Right lung (tissue), 5 donors: ENCODE data around the gene NLGN1. TPM values are rescaled to one million over a fixed set of nuclear protein-coding genes. Genes with fewer than 3 reads are reported as not detected.
"Not testable (repeated sequence)": the region's sequence is repeated elsewhere in the genome, so short reads cannot be mapped to it uniquely, and the experiment has no call there.

ENCODE experiments used
- DNase-seq, 2 donors: peaks; one replicate each; pipeline ENCODE4 v3.0.0-alpha.2; 2013
- polyA plus RNA-seq, 5 donors: library from polyadenylated mRNA; unstranded; fragments of 120-200 nt; gene quantifications; one replicate each; pipeline versions ENCODE4 v1.2.1 to v1.2.3, GENCODE V29; 2013; ENCODE audit warnings: inconsistent platforms in 1 of 5, low replicate concordance in 1 of 5; ENCODE audit not compliant: insufficient read length in 5 of 5, insufficient read depth in 1 of 5

Gene NLGN1
- polyA plus RNA-seq, 5 donors = 3.3 to 11.4 (median 8.6) TPM

- no peak for DNase-seq
Measured at GRCh38 chr3:173416070-173416469, 18.5 kb downstream of the NLGN1 start.

GRCh38 chr3:173429076-173429475 is 31.5 kb downstream of the NLGN1 start:
- DNase-seq = no peak

DNA sequence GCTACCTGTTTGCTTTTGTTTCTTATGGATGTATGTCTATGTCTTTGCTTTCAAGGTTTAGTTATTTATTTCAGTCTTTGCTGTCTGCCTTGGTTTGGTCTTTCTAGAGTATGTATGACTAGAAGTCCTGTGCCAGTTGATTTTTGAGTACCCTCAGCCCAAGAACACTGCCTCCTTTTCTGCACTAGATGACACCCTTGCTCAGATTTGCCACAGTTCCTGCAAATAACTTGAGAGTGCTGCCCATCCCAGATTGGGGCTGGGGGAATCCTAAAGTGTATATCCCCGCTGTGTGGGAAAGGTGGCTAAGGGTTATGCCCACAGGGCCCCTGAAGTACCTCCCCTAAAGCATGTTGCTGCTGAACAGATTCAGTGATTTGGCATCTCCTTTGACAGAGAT is 32.0 kb downstream of the NLGN1 start:
- DNase-seq = no peak

DNA sequence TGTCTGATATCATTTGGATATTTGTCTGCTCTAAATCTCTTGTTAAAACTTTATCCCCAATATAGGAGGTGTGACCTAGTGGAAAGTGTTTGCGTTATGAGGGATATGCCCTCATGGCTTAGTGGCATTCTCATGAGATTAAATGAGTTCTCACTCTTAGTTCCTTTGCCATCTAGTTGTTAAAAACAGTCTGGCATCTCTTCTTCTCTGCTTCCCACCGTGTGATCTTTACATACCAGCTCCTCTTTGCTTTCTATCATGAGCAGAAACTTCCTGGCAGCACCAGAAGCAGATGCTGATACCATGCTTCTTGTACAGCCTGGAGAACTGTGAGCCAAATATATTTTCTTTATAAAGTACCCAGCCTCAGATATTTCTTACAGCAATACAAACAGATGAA is 33.0 kb downstream of the NLGN1 start:
- no peak for DNase-seq

DNA sequence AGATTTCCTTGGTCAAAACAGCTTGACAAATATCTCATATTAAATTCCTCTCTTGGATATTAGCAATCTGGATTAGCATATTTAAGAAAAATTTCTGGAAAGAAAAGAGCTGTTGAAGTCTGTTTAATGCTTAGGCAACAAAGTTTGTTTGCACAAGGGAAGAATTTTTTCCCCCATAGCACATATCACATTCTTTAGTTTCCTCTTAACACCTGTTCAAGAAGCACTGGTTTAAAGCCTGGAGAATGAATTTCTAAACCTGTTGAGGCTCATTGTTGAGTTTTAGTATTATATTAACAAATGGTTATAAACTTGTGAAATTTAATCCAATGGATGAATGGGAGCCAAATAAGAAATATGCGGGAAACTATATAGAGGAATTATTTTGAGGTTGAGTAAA is 41.5 kb downstream of the NLGN1 start:
- DNase-seq = no peak

DNA sequence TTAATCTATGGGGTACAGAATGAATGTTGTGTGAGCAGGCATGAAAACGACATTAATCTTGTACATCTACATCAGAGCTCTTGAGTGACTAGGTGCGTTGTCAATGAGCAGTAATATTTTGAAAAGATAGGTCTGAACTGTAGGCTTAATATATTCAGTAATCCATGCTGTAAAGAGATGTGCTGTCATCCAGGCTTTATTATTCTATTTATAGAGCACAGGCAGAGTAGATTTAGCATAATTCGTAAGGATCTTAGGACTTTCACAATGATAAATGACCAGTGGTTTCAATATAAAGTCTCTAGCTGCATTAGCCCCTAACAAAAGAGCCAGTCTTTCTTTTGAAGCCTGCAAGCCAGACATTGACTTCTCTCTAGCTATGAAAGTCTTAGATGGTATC is 43.0 kb downstream of the NLGN1 start:
- no peak for DNase-seq

DNA sequence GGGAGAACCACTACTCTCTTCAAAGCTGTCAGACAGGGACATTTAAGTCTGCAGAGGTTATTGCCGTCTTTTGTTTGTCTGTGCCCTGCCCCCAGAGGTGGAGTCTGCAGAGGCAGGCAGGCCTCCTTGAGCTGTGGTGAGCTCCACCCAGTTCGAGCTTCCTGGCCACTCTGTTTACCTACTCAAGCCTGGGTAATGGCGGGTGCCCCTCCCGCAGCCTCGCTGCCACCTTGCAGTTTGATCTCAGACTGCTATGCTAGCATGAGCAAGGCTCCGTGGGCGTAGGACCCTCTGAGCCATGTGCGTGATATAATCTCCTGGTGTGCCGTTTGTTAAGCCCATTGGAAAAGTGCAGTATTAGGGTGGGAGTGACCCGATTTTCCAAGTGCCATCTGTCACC is 54.0 kb downstream of the NLGN1 start:
- not testable (repeated sequence) for DNase-seq

- no peak for DNase-seq
Measured at GRCh38 chr3:173463250-173463649, 65.7 kb downstream of the NLGN1 start.

DNA sequence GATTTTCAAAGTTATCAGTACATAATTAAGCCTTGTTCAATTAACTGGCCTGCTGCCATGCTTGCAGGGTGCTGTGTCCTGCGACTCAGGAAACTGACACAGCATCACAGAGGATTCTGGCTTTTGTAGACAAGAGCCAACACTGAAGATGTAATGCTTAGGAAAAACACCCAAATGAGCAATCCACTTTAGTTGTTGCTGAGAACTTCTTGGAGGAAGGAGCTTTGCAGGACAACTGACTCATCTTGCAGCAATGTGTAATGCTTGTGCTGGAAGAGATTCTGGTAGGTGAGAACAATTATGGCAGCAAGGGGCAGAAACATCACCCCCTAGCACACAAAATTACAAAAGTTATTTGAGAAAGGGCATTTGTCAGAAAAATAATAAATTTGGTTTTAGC is 67.6 kb downstream of the NLGN1 start:
- DNase-seq = no peak

DNA sequence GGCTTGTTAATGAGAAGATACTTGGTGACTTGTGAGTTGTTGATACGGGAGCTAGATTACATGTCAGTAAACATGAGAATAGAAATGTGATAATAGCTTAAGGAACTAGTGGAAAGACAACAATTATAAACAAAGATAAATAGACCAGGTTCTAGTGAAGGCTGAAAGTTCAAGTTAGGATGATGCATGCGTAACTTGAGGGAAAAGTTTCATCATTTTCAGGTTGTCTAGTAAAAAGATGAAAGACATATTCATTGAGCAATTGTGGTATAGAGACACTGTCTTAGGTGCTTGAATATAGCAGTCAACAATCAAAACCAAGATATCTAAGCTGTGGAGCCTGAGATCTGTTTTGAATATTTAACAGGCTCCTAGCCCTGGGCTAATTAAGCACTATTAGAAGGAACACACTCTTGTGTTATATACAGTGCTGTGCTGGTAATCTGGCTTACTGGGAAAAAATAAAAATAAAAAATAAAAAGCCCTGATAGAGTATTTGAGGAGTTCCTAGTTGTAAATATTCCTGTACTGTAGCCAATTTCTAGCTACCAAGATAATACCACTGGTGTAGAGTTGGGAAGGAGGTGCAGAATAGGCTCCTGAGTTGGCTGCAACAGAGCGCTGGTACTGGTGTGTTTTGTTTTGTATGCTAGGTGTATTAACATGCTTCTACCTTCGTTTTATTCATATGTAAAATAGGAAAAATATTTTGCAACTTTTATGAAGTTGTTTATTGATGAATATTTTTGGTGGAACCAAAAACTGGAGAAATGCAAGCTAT is 68.5 kb downstream of the NLGN1 start:
- DNase-seq = no peak

DNA sequence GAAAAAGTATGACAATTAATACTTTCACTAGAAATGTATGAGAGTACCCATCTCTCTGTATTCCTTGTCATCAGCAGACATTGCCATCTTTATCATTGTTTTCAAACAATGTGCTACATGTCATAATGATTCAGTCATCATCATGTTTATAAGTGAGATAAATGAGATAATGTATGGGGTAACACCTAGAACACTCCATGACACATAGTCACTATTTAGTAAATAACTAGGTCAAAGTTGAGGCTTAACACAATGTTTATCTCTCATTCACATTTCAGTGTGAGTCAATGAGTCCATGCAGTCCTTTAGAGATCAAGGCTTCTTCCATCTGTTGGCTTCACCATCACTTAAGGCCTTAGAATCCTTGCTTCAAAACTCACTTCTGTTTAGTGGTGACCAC is 70.0 kb downstream of the NLGN1 start:
- no peak for DNase-seq

DNA sequence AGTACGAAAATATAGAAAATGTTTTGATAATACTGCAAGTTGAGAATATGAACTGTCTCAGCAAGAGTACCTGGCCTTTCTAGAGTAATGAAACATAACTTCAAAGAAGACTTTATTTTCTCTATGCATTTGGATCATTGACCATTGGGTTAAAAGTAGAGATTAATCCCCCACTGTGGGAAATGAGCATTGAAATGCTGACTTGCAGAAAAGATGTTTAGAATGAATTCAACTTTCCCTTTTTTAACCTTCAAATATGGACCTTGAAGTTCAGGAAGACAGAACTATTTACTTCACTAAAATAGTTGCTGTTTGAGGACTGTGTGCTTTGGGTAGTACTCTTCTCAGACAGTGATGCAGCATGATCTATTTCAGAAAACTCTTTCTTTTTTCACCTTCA is 75.7 kb downstream of the NLGN1 start:
- no peak for DNase-seq

- no peak for DNase-seq
Measured at GRCh38 chr3:173479301-173479700, 81.8 kb downstream of the NLGN1 start.

DNA sequence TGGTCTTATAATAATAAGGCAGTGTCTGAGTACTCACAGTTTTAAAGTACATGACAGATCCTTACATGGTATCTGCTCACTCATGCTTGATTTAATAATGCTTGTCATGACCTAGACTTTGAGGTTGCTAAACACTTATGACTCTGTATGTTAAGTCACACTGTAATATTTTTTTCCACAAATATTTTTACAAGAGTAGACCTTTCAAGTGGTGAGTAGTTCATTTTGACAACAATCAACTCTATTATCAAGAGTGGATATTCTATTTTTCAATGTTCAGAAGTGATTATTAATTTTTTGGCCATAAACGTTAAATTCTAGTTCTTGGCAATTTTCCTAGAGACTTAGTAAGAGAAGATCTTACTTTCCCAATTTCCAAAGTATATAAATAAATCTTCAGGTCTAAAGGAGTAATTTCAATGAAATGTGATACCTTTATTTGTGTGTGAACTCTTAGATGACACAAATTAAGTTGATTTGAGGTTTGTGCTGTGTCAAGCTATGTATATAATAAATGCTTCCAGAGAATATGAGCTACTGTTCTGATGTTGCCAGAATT is 104.5 kb downstream of the NLGN1 start:
- DNase-seq = no peak

GRCh38 chr3:173502983-173503568 is 105.5 kb downstream of the NLGN1 start:
- peak; percentile 54 to 60 for DNase-seq

DNA sequence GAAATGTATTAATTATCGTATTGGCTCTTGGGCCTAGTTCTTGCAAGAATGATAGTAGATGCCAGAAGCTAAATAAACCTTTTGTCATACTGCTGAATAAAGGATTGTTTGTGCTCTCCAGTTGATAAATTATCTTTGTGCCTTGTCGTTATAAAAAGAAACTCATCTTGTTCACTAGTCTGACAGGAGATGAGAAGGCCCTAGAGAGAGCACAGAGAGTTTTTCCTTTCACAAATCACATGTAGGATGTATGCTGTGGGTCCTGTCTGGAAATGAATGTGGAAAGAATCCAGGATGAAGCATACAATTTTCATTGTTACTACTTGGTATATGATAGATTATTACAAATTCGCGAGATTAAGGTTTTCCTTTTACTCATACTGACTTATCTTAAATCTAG is 113.0 kb downstream of the NLGN1 start:
- no peak for DNase-seq

DNA sequence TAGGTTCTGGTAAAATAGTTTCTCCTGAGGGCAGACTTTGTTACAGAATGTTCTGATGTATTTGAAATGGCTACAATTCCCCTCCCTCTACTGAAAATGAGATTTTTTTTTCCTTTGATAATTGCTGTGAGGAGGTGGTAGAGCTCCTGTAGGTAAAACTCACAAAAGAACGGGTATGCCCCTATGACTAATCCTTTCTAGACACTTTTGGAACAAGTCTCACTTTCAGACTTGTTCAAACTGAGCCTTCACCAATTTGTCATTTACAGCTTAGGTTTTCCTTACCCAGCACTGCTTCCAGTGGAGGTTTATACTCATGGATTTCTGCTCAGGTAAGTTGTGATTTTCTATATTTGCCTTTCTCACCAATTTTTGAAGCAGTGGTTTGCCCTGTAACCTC is 115.6 kb downstream of the NLGN1 start:
- DNase-seq = no peak

- no peak for DNase-seq
Measured at GRCh38 chr3:173529062-173529711, 131.6 kb downstream of the NLGN1 start.

DNA sequence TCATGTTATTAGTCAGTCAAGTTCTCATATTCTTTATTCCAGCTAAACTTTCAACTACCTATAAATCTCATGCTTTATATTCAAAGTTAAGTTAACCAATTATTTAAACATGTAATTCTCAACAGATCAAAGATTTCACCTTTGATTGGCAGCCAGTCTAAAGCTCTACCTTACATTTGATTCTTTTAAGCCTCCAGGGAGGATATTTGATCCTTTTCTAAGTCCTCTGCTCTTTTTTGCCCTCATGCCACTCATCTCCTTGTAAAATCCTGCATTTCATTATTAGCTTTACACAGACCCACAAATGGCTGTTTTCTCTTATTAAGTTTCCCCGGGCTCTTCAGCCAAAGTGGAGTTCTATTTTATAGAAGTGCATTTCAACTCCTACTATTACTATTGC is 134.1 kb downstream of the NLGN1 start:
- DNase-seq = no peak

- DNase-seq = no peak
Measured at GRCh38 chr3:173538410-173538809, 140.9 kb downstream of the NLGN1 start.

DNA sequence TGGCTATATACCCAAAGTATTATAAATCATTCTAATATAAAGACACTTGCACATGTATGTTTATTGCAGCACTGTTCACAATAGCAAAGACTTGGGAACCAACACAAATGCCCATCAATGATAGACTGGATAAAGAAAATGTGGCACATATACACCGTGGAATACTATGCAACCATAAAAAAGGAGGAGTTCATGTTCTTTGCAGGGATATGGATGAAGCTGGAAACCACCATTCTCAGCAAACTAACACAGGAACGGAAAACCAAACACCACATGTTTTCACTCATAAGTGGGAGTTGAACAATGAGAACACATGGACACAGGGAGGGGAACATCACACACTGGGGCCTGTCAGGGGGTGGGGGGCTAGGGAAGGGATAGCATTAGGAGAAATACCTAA is 148.0 kb downstream of the NLGN1 start:
- DNase-seq = not testable (repeated sequence)

- DNase-seq = no peak
Measured at GRCh38 chr3:173547070-173547469, 149.5 kb downstream of the NLGN1 start.

- DNase-seq = no peak
Measured at GRCh38 chr3:173548261-173548660, 150.7 kb downstream of the NLGN1 start.
